ENCODE results near the gene KCTD15.

The KCTD15 gene

GRCh38 chr19:33815380-33816340 is 19.0 kb downstream of the KCTD15 start:
- TF ChIP-seq POLR2AphosphoS5 (IDR thresholded peaks at IDR 0.05; ENCODE audit: low read depth, low read length) (no peak), TAF1 (IDR thresholded peaks at IDR 0.05; ENCODE audit: borderline replicate concordance, insufficient read depth, low read length) (no peak), SIN3A (IDR thresholded peaks at IDR 0.05; ENCODE audit: borderline replicate concordance, insufficient read depth, low read length) (no peak), FOXP2 (optimal IDR thresholded peaks at IDR 0.05; ENCODE audit: borderline replicate concordance, extremely low read depth, extremely low read length, insufficient read depth) (no peak), REST (IDR thresholded peaks at IDR 0.05; ENCODE audit: insufficient read depth in 1 of 2, low read depth in 2 of 2, low read length in 2 of 2) (no peak)

- TF ChIP-seq TAF1 (IDR thresholded peaks at IDR 0.05; ENCODE audit: borderline replicate concordance, insufficient read depth, low read length) (no peak), FOXP2 (optimal IDR thresholded peaks at IDR 0.05; ENCODE audit: borderline replicate concordance, extremely low read depth, extremely low read length, insufficient read depth) (no peak), REST (IDR thresholded peaks at IDR 0.05; ENCODE audit: insufficient read depth in 1 of 2, low read depth in 2 of 2, low read length in 2 of 2) (no peak), POLR2AphosphoS5 (IDR thresholded peaks at IDR 0.05; ENCODE audit: low read depth, low read length) (no peak), SIN3A (IDR thresholded peaks at IDR 0.05; ENCODE audit: borderline replicate concordance, insufficient read depth, low read length) (no peak)
Measured at GRCh38 chr19:33818411-33818810, 21.7 kb downstream of the KCTD15 start.

- TF ChIP-seq POLR2AphosphoS5 (IDR thresholded peaks at IDR 0.05; ENCODE audit: low read depth, low read length) = no peak
- TF ChIP-seq SIN3A (IDR thresholded peaks at IDR 0.05; ENCODE audit: borderline replicate concordance, insufficient read depth, low read length) = no peak
- TF ChIP-seq TAF1 (IDR thresholded peaks at IDR 0.05; ENCODE audit: borderline replicate concordance, insufficient read depth, low read length) = no peak
- TF ChIP-seq REST (IDR thresholded peaks at IDR 0.05; ENCODE audit: insufficient read depth in 1 of 2, low read depth in 2 of 2, low read length in 2 of 2) = no peak
- TF ChIP-seq FOXP2 (optimal IDR thresholded peaks at IDR 0.05; ENCODE audit: borderline replicate concordance, extremely low read depth, extremely low read length, insufficient read depth) = no peak
Measured at GRCh38 chr19:33819506-33819879, 22.8 kb downstream of the KCTD15 start.

- TF ChIP-seq SIN3A (IDR thresholded peaks at IDR 0.05; ENCODE audit: borderline replicate concordance, insufficient read depth, low read length) = no peak
- no peak for TF ChIP-seq FOXP2 (optimal IDR thresholded peaks at IDR 0.05; ENCODE audit: borderline replicate concordance, extremely low read depth, extremely low read length, insufficient read depth)
- TF ChIP-seq TAF1 (IDR thresholded peaks at IDR 0.05; ENCODE audit: borderline replicate concordance, insufficient read depth, low read length) = no peak
- no peak for TF ChIP-seq REST (IDR thresholded peaks at IDR 0.05; ENCODE audit: insufficient read depth in 1 of 2, low read depth in 2 of 2, low read length in 2 of 2)
- no peak for TF ChIP-seq POLR2AphosphoS5 (IDR thresholded peaks at IDR 0.05; ENCODE audit: low read depth, low read length)
Measured at GRCh38 chr19:33819880-33820781, 23.5 kb downstream of the KCTD15 start.

Data from PFSK-1 (cell line).